Activated CD4-positive, alpha-beta memory T cell treated with anti-CD3 and anti-CD28 coated beads, Interleukin-2, amount 10 ng/mL, durations not matched to agents 7 days and 5 days (primary cell): Measurements from ENCODE around the gene SNX30. TPM values are rescaled to one million over a fixed set of nuclear protein-coding genes. Genes with fewer than 3 reads are reported as not detected.

Experiments
- CTCF ChIA-PET: fragments of 350-600 bp; sonication (Branson Sonifier 250); formaldehyde crosslinking; loops from one replicate; lab custom pipeline; 2021; ENCODE audit warnings: antibody characterized with exemption, inconsistent platforms; lab: Charles Lee
- POLR2A ChIA-PET: fragments of 350-600 bp; sonication (Branson Sonifier 250); formaldehyde crosslinking; loops from one replicate; lab custom pipeline; 2021; ENCODE audit warnings: antibody characterized with exemption; lab: Charles Lee
- DNase-seq: peaks from one replicate; pipeline ENCODE4 v3.0.0-alpha.2; 2020
- H3K27ac Mint-ChIP-seq: one replicate; pipeline ENCODE4 v1.8.0; 2021; ENCODE audit warnings: mild to moderate bottlenecking, mixed read lengths
- H3K27me3 Mint-ChIP-seq: one replicate; pipeline ENCODE4 v1.8.0; 2021; ENCODE audit warnings: mixed read lengths
- H3K36me3 Mint-ChIP-seq: one replicate; pipeline ENCODE4 v1.8.0; 2021; ENCODE audit warnings: low read depth, mixed read lengths
- H3K4me1 Mint-ChIP-seq: one replicate; pipeline ENCODE4 v1.8.0; 2021; ENCODE audit warnings: mixed read lengths
- H3K4me3 Mint-ChIP-seq: one replicate; pipeline ENCODE4 v1.8.0; 2021; ENCODE audit warnings: mild to moderate bottlenecking, mixed read lengths
- H3K9me3 Mint-ChIP-seq: one replicate; pipeline ENCODE4 v1.8.0; 2021; ENCODE audit warnings: mixed read lengths
- total RNA-seq, 2 experiments: library from RNA; stranded (reverse); gene quantifications; one replicate each; pipeline ENCODE4 v1.2.3, GENCODE V29; 2021

SNX30 gene
- total RNA-seq, 2 experiments from 2014 or later = 8.2 to 8.4 TPM

- ChIA-PET CTCF (no interaction called here), POLR2A (no interaction called here)
- Mint-ChIP-seq H3K27me3 (no peaks in the 10 kb centered on the region), H3K9me3 (no peaks in the 10 kb centered on the region), H3K4me1 (peaks cover 9% of the 10 kb centered on the region), H3K36me3 (no peaks in the 10 kb centered on the region), H3K4me3 (no peak overlapping the region), H3K27ac (no peak overlapping the region)
- no peak for DNase-seq
These were observed 39.6 kb downstream of the SNX30 start for GRCh38 chr9:112789891-112790774.

- CTCF ChIA-PET = interaction anchor here (0.7 to 2.3 kb wide), 29 partner anchors 23 to 718 kb away, joined by 3 to 19 read pairs (median 4); partner anchors contain the start of genes HSDL2 and INIP
- Mint-ChIP-seq H3K27me3 (no peaks in the 10 kb centered on the region), H3K9me3 (no peaks in the 10 kb centered on the region), H3K4me3 (no peak overlapping the region), H3K36me3 (no peaks in the 10 kb centered on the region), H3K4me1 (peaks cover 6% of the 10 kb centered on the region), H3K27ac (no peak overlapping the region)
- DNase-seq = no peak
- POLR2A ChIA-PET = interaction anchor here (1.3 to 1.6 kb wide), 3 partner anchors 49 to 413 kb away, joined by 4 to 5 read pairs (median 4); partner anchors contain the start of genes HSDL2 and INIP
These were observed 42.1 kb downstream of the SNX30 start for GRCh38 chr9:112792670-112793069.

GRCh38 chr9:112793213-112793810 lies 42.8 kb downstream of the SNX30 start:
- H3K9me3 Mint-ChIP-seq = no peaks in the 10 kb centered on the region
- ChIA-PET POLR2A (interaction anchor here (1.3 to 1.6 kb wide), 3 partner anchors 50 to 413 kb away, joined by 4 to 5 read pairs (median 4); partner anchors contain the start of genes HSDL2 and INIP), CTCF (interaction anchor here (0.7 to 2.3 kb wide), 29 partner anchors 24 to 719 kb away, joined by 3 to 19 read pairs (median 4); partner anchors contain the start of genes HSDL2 and INIP)
- H3K36me3 Mint-ChIP-seq = no peaks in the 10 kb centered on the region
- H3K27ac Mint-ChIP-seq = no peak overlapping the region
- peak; percentile 85 for DNase-seq
- peaks cover 6% of the 10 kb centered on the region for H3K4me1 Mint-ChIP-seq
- no peak overlapping the region for H3K4me3 Mint-ChIP-seq
- no peaks in the 10 kb centered on the region for H3K27me3 Mint-ChIP-seq

- H3K4me1 Mint-ChIP-seq = peaks cover 6% of the 10 kb centered on the region
- H3K4me3 Mint-ChIP-seq = no peak overlapping the region
- no peaks in the 10 kb centered on the region for H3K9me3 Mint-ChIP-seq
- CTCF ChIA-PET = no interaction called here
- no peak for DNase-seq
- POLR2A ChIA-PET = no interaction called here
- no peak overlapping the region for H3K27ac Mint-ChIP-seq
- no peaks in the 10 kb centered on the region for H3K36me3 Mint-ChIP-seq
- no peaks in the 10 kb centered on the region for H3K27me3 Mint-ChIP-seq
These were observed 44.2 kb downstream of the SNX30 start for GRCh38 chr9:112794731-112795130.

GRCh38 chr9:112795921-112796320 lies 45.4 kb downstream of the SNX30 start:
- Mint-ChIP-seq H3K4me1 (peaks cover 6% of the 10 kb centered on the region), H3K27me3 (no peaks in the 10 kb centered on the region), H3K27ac (no peak overlapping the region), H3K36me3 (no peaks in the 10 kb centered on the region), H3K9me3 (no peaks in the 10 kb centered on the region), H3K4me3 (no peak overlapping the region)
- DNase-seq = no peak
- POLR2A ChIA-PET = no interaction called here
- CTCF ChIA-PET = interaction anchor here (1.1 kb wide), 1 partner anchor 353 kb away, joined by 3 read pairs; no protein-coding TSS in a partner anchor

- H3K27me3 Mint-ChIP-seq = no peaks in the 10 kb centered on the region
- POLR2A ChIA-PET = no interaction called here
- no peaks in the 10 kb centered on the region for H3K36me3 Mint-ChIP-seq
- CTCF ChIA-PET = interaction anchor here (1.1 kb wide), 1 partner anchor 353 kb away, joined by 3 read pairs; no protein-coding TSS in a partner anchor
- no peaks in the 10 kb centered on the region for H3K9me3 Mint-ChIP-seq
- no peak overlapping the region for H3K4me3 Mint-ChIP-seq
- no peak overlapping the region for H3K27ac Mint-ChIP-seq
- peaks cover 6% of the 10 kb centered on the region for H3K4me1 Mint-ChIP-seq
- DNase-seq = no peak
These were observed 45.9 kb downstream of the SNX30 start for GRCh38 chr9:112796485-112796884.

GRCh38 chr9:112809351-112809848 lies 58.8 kb downstream of the SNX30 start:
- POLR2A ChIA-PET = no interaction called here
- Mint-ChIP-seq H3K36me3 (no peaks in the 10 kb centered on the region), H3K27ac (no peak overlapping the region), H3K27me3 (no peaks in the 10 kb centered on the region), H3K9me3 (peaks cover under 1% of the 10 kb centered on the region), H3K4me3 (no peak overlapping the region), H3K4me1 (peaks cover under 1% of the 10 kb centered on the region)
- CTCF ChIA-PET = no interaction called here
- no peak for DNase-seq

GRCh38 chr9:112809906-112810305 lies 59.3 kb downstream of the SNX30 start:
- DNase-seq = no peak
- POLR2A ChIA-PET = no interaction called here

GRCh38 chr9:112810696-112811490 lies 60.3 kb downstream of the SNX30 start:
- no peaks in the 10 kb centered on the region for H3K4me1 Mint-ChIP-seq
- no peak overlapping the region for H3K4me3 Mint-ChIP-seq
- no peak for DNase-seq
- no peaks in the 10 kb centered on the region for H3K27me3 Mint-ChIP-seq
- no peaks in the 10 kb centered on the region for H3K9me3 Mint-ChIP-seq
- H3K36me3 Mint-ChIP-seq = no peaks in the 10 kb centered on the region
- ChIA-PET CTCF (interaction anchor here (1.6 kb wide), 1 partner anchor 93 kb away, joined by 3 read pairs; no protein-coding TSS in a partner anchor), POLR2A (no interaction called here)
- no peak overlapping the region for H3K27ac Mint-ChIP-seq

More at GRCh38 chr9:112809906-112810305, 59.3 kb downstream of the SNX30 start:
- CTCF ChIA-PET = interaction anchor here (1.6 kb wide), 1 partner anchor 94 kb away, joined by 3 read pairs; no protein-coding TSS in a partner anchor
- no peak overlapping the region for H3K4me3 Mint-ChIP-seq
- no peaks in the 10 kb centered on the region for H3K36me3 Mint-ChIP-seq
- no peaks in the 10 kb centered on the region for H3K9me3 Mint-ChIP-seq
- H3K27ac Mint-ChIP-seq = no peak overlapping the region
- H3K4me1 Mint-ChIP-seq = no peaks in the 10 kb centered on the region
- no peaks in the 10 kb centered on the region for H3K27me3 Mint-ChIP-seq

GRCh38 chr9:112811518-112811917 lies 61.0 kb downstream of the SNX30 start:
- H3K36me3 Mint-ChIP-seq = no peaks in the 10 kb centered on the region
- H3K9me3 Mint-ChIP-seq = no peaks in the 10 kb centered on the region
- POLR2A ChIA-PET = no interaction called here
- CTCF ChIA-PET = no interaction called here
- H3K4me3 Mint-ChIP-seq = no peak overlapping the region
- H3K4me1 Mint-ChIP-seq = no peaks in the 10 kb centered on the region
- DNase-seq = no peak
- no peaks in the 10 kb centered on the region for H3K27me3 Mint-ChIP-seq
- H3K27ac Mint-ChIP-seq = no peak overlapping the region

- no peaks in the 10 kb centered on the region for H3K27me3 Mint-ChIP-seq
- peaks cover 2% of the 10 kb centered on the region for H3K4me1 Mint-ChIP-seq
- DNase-seq = no peak
- H3K4me3 Mint-ChIP-seq = no peak overlapping the region
- peaks cover 2% of the 10 kb centered on the region for H3K36me3 Mint-ChIP-seq
- POLR2A ChIA-PET = no interaction called here
- CTCF ChIA-PET = no interaction called here
- H3K9me3 Mint-ChIP-seq = no peaks in the 10 kb centered on the region
- no peak overlapping the region for H3K27ac Mint-ChIP-seq
These were observed 65.3 kb downstream of the SNX30 start for GRCh38 chr9:112815868-112816267.

GRCh38 chr9:112817860-112818203 lies 67.3 kb downstream of the SNX30 start:
- H3K4me3 Mint-ChIP-seq = no peak overlapping the region
- ChIA-PET POLR2A (no interaction called here), CTCF (interaction anchor here (0.7 kb wide), 1 partner anchor 379 kb away, joined by 5 read pairs; no protein-coding TSS in a partner anchor)
- peaks cover 2% of the 10 kb centered on the region for H3K36me3 Mint-ChIP-seq
- H3K9me3 Mint-ChIP-seq = no peaks in the 10 kb centered on the region
- peaks cover 2% of the 10 kb centered on the region for H3K4me1 Mint-ChIP-seq
- H3K27me3 Mint-ChIP-seq = no peaks in the 10 kb centered on the region
- no peak for DNase-seq
- H3K27ac Mint-ChIP-seq = no peak overlapping the region
